ENCODE results near the gene CEP95.
"Not testable (repeated sequence)": the region's sequence is repeated elsewhere in the genome, so short reads cannot be mapped to it uniquely, and the experiment has no call there.

CEP95 gene

GRCh38 chr17:64506576-64507412 lies at the start of gene CEP95:
Gene CEP95, plus strand, starts transcription at chr17:64506977. Its CDS starts 121 bp downstream, at chr17:64507098.
- peak; percentile 94 for DNase-seq (ENCODE audit: low read depth)

- DNase-seq (ENCODE audit: low read depth), result no peak
Measured at GRCh38 chr17:64457156-64457555, 49.6 kb upstream of the CEP95 start.

GRCh38 chr17:64458756-64459155 lies 48.0 kb upstream of the CEP95 start:
- DNase-seq (ENCODE audit: low read depth), result no peak

- no peak for DNase-seq (ENCODE audit: low read depth)
Measured at GRCh38 chr17:64459284-64459747, 47.5 kb upstream of the CEP95 start.

GRCh38 chr17:64459818-64460217 lies 47.0 kb upstream of the CEP95 start:
- not testable (repeated sequence) for DNase-seq (ENCODE audit: low read depth)

GRCh38 chr17:64460955-64461354 lies 45.8 kb upstream of the CEP95 start:
- DNase-seq (ENCODE audit: low read depth), result no peak

GRCh38 chr17:64461788-64462187 lies 45.0 kb upstream of the CEP95 start:
- no peak for DNase-seq (ENCODE audit: low read depth)

GRCh38 chr17:64466019-64466735 lies 40.6 kb upstream of the CEP95 start:
- DNase-seq (ENCODE audit: low read depth), result no peak

GRCh38 chr17:64466834-64467233 lies 39.9 kb upstream of the CEP95 start:
- not testable (repeated sequence) for DNase-seq (ENCODE audit: low read depth)

GRCh38 chr17:64470625-64471024 lies 36.2 kb upstream of the CEP95 start:
- no peak for DNase-seq (ENCODE audit: low read depth)

- DNase-seq (ENCODE audit: low read depth), result no peak
Measured at GRCh38 chr17:64471440-64471839, 35.3 kb upstream of the CEP95 start.

GRCh38 chr17:64472564-64472963 lies 34.2 kb upstream of the CEP95 start:
- DNase-seq (ENCODE audit: low read depth), result no peak

GRCh38 chr17:64477849-64478248 lies 28.9 kb upstream of the CEP95 start:
- no peak for DNase-seq (ENCODE audit: low read depth)

- DNase-seq (ENCODE audit: low read depth), result no peak
Measured at GRCh38 chr17:64480951-64481350, 25.8 kb upstream of the CEP95 start.

GRCh38 chr17:64484380-64484779 lies 22.4 kb upstream of the CEP95 start:
- DNase-seq (ENCODE audit: low read depth), result no peak

- no peak for DNase-seq (ENCODE audit: low read depth)
Measured at GRCh38 chr17:64488301-64488700, 18.5 kb upstream of the CEP95 start.

- DNase-seq (ENCODE audit: low read depth), result no peak
Measured at GRCh38 chr17:64491034-64491860, 15.5 kb upstream of the CEP95 start.

GRCh38 chr17:64491994-64492393 lies 14.8 kb upstream of the CEP95 start:
- no peak for DNase-seq (ENCODE audit: low read depth)

GRCh38 chr17:64492481-64493109 lies 14.2 kb upstream of the CEP95 start:
- no peak for DNase-seq (ENCODE audit: low read depth)

- DNase-seq (ENCODE audit: low read depth), result no peak
Measured at GRCh38 chr17:64494121-64494520, 12.7 kb upstream of the CEP95 start.

GRCh38 chr17:64495300-64495699 lies 11.5 kb upstream of the CEP95 start:
- not testable (repeated sequence) for DNase-seq (ENCODE audit: low read depth)

GRCh38 chr17:64496348-64496785 lies 10.4 kb upstream of the CEP95 start:
- no peak for DNase-seq (ENCODE audit: low read depth)
